WI38 (cell line): Measurements from ENCODE around the gene PDPK1.
A peak's percentile ranks its signal among the peaks of the same experiment; 100 is the strongest.

Experiments
- H3K4me3 ChIP-seq: 2 replicates; pipeline ENCODE4 v1.5.1; 2011; ENCODE audit warnings: low read depth, mild to moderate bottlenecking, control low read depth, low read length
- TF ChIP-seq, protein P1 (sequence below): IDR thresholded peaks from 2 replicates; pipeline ENCODE4 v1.5.1; 2012; ENCODE audit warnings: low read depth, mild to moderate bottlenecking, control low read depth, low read length

Gene PDPK1

DNA sequence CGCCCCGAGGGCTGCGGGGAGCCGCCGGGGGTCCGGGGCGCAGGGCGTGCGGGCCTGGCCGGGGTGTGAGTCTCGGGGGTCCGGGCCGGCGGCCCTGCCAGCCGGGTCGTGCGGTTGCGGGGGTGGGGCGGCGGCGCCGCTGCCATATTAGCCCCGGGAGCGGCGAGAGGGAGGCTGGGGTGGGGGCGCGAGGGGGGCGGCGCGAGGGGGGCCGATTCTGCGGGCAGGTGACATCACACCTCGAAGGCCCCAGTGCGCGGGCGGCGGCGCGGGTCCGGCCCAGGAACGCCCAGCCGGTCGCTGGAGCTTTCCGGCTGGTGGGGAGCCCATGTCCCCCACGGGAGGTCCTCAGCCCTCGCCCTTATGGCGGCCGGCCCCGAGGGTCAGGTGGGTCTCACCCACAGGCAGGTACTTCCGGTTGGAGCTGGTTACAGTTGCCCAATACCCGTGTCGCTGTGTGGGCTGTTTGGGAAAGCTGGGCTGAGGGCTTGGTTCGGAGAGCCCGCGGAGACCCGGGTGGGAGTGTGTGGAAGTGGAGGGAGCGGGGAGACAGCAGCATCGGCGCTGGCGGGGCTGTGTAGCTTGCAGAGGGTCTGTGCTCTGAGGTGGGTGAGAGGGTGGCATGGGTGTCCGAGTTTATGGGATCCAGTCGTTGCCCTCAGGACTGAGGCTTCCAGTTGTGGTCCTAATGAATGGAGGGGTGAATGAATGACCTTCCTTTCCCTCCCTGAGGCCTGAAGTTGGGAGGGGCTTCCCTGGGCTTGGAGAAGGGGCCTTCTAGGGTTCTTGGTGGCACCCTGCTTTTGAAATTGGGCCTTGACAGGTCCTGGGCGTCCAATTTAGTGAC is 23.3 kb upstream of the PDPK1 start:
- peak overlapping the region; percentile 92 for H3K4me3 ChIP-seq
- TF ChIP-seq, protein P1, sequence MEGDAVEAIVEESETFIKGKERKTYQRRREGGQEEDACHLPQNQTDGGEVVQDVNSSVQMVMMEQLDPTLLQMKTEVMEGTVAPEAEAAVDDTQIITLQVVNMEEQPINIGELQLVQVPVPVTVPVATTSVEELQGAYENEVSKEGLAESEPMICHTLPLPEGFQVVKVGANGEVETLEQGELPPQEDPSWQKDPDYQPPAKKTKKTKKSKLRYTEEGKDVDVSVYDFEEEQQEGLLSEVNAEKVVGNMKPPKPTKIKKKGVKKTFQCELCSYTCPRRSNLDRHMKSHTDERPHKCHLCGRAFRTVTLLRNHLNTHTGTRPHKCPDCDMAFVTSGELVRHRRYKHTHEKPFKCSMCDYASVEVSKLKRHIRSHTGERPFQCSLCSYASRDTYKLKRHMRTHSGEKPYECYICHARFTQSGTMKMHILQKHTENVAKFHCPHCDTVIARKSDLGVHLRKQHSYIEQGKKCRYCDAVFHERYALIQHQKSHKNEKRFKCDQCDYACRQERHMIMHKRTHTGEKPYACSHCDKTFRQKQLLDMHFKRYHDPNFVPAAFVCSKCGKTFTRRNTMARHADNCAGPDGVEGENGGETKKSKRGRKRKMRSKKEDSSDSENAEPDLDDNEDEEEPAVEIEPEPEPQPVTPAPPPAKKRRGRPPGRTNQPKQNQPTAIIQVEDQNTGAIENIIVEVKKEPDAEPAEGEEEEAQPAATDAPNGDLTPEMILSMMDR: no peak

DNA sequence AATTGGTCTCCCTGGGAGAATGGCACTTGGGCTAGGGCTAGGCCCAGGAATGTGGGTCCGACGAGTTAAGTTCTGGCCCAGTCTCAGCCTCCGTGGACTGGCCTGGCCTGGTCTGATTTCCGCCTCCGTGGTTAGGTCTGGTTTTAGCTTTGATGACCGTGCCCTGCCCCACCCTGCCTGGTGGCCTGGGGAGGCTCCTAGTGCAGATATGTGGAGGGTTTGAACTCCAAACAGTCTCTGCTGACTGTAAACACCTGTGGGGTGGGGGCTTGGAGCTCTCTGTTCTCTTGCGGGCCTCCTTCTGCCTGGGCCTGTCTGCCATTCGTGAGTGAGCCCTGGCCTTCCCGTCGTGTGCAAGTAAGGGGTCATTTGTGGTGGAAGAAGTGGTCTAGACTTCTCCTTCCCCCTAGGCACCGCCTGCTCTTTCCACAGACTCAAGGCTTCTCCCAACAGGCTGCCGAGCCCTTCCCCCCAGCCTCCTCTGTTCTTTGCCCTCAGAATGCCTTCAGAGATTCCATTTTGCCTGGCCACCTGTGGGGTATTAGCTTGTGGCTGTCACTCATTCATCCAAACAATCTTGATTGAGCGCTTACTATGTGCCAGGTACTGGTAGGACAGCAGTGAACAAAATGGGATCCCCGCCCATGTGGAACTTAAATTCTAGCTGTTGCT is 22.5 kb upstream of the PDPK1 start:
- TF ChIP-seq, protein P1: no peak
- H3K4me3 ChIP-seq: peak overlapping the region; percentile 92

DNA sequence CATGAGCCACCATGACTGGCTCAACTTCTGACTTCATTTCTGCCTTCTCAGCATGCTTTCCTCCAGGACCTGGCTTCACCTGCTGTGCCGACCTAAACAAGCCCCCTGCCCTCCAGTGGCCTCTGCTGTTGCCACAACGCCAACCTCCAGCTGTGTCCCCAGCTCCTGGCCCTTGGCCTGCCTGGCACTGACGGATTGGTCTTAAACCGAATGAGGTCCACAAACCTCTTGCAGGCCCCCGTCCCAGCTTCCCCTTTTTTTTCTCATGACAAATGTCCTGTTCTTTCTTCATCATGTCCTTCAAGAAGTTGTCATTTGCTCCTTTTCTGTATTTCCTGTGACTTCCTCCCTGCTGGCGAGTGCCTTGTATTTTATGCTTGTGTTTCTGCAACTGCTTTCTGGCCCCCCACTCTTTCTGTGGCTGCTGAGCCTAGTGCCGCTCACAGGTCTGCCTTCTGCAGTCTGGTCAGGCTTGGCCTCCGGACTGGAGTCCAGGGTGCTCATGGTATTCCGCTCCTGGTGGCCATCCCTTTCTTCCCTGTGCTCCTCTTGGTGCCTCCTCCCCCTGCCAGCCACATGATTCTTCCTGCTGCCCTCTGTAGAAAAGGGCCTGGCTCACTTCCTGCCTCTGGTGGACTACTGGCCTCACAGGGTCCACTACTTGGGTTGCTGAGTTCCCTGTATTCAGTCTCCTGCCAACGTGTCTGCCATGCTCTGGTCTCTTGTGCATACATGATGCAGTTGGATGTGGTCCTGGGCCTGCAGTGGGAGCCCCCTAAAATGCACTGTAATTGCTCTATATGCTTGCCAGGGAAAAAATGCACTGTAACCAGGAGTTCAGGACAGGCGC is 21.2 kb upstream of the PDPK1 start:
- no peak overlapping the region for H3K4me3 ChIP-seq
- TF ChIP-seq, protein P1: no peak

DNA sequence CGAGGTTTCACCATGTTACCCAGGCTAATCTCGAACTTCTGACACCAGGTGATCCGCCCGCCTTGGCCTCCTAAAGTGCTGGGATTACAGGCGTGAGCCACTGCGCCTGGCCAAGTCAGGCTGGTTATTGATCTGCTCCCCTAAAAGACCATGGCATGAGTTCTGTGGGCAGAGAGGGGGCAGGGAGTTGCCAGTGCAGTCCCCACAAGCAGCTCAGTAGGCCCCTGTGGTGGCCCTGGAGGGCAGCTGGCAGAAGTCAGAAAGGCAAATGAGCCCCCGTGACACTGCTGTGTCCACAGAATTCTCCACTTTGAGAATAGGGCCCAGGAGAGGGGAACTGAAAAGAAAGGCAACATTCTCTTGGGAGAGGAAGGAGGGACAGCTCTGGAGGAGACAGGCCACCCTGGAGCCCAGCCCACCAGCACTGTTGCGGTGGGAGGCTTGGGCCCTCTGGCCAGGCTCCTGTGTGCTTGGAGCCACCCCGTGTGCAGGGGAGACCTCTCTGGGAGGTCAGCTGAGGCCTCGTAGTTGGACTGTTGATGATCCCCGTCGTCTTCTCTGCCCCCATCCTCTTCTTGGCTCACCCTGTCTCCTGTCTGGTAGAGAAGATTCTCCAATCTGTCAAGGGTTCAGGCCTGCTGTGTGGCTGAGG is 19.7 kb upstream of the PDPK1 start:
- H3K4me3 ChIP-seq: no peak overlapping the region
- TF ChIP-seq, protein P1: no peak

DNA sequence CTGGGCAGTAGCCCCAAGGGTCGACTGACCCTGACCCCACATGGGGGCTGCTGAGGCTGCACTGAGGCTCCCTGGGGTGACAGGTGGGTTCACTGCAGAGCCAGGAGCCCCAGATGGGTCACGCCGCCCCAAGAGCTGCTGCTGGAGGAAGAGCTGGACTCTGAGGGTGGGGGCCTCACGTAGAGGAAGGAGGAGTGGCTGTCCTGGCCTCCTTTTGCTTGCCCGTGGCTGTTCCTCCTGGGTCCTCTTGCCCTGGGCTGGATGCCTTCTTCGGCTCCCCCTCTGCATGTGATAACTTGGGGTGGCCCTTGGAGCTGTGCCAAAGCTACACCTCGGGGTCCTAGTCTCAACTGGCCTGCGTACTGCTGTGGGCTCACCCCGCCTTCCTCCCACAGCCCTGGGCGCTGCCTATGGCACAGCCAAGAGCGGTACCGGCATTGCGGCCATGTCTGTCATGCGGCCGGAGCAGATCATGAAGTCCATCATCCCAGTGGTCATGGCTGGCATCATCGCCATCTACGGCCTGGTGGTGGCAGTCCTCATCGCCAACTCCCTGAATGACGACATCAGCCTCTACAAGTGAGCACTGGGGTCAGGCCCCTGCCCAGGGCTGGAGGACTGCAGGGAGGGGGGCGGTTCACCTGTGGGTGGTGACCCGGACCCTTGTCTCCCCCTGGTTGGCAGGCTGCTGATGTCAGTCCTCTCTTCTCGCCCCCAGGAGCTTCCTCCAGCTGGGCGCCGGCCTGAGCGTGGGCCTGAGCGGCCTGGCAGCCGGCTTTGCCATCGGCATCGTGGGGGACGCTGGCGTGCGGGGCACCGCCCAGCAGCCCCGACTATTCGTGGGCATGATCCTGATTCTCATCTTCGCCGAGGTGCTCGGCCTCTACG is 18.8 kb upstream of the PDPK1 start:
- no peak overlapping the region for H3K4me3 ChIP-seq
- TF ChIP-seq, protein P1: no peak

DNA sequence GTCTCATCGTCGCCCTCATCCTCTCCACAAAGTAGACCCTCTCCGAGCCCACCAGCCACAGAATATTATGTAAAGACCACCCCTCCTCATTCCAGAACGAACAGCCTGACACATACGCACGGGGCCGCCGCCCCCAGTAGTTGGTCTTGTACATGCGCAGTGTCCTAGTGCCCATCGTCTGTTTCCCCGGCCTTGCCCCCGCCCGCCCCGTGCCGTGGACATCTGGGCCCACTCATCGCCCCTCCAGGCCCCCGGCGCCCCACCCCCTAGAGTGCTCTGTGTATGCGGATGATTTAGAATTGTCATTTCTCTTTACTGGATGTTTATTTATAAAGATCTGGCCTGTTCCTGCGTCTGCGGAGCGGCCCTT is 18.1 kb upstream of the PDPK1 start:
- H3K4me3 ChIP-seq: 0 out of 2 replicates have a peak overlapping the region, but pooled peaks have one; percentile 30
- TF ChIP-seq, protein P1: no peak
